Esophagus muscularis mucosa (tissue), 4 donors: Measurements from ENCODE around the gene CDH4.

Source experiments
- EP300 ChIP-seq: sonication (generic); formaldehyde crosslinking; IDR thresholded peaks from one replicate; pipeline ENCODE4 v1.6.1; 2017; ENCODE audit warnings: antibody characterized with exemption
- POLR2A ChIP-seq: fragments of 450-650 bp; IDR thresholded peaks from one replicate; pipeline ENCODE4 v1.6.1; 2017; ENCODE audit warnings: antibody characterized with exemption, moderate library complexity, mild to moderate bottlenecking, low read depth
- POLR2AphosphoS5 ChIP-seq, 2 donors: sonication (generic); formaldehyde crosslinking; IDR thresholded peaks; one replicate each; pipeline ENCODE4 v1.6.1; 2017; ENCODE audit warnings: antibody characterized with exemption in 2 of 2
- TF ChIP-seq, protein P1 (sequence below), 3 experiments: fragments of 200-600 bp in 2 of 3; fragments of 450-650 bp in 1 of 3; sonication (generic) in 2 of 3; IDR thresholded peaks; one replicate each; pipeline ENCODE4 v1.5.1; 2017 to 2019; ENCODE audit warnings: antibody characterized with exemption in 3 of 3, mild to moderate bottlenecking in 2 of 3, moderate library complexity in 1 of 3

DNA sequence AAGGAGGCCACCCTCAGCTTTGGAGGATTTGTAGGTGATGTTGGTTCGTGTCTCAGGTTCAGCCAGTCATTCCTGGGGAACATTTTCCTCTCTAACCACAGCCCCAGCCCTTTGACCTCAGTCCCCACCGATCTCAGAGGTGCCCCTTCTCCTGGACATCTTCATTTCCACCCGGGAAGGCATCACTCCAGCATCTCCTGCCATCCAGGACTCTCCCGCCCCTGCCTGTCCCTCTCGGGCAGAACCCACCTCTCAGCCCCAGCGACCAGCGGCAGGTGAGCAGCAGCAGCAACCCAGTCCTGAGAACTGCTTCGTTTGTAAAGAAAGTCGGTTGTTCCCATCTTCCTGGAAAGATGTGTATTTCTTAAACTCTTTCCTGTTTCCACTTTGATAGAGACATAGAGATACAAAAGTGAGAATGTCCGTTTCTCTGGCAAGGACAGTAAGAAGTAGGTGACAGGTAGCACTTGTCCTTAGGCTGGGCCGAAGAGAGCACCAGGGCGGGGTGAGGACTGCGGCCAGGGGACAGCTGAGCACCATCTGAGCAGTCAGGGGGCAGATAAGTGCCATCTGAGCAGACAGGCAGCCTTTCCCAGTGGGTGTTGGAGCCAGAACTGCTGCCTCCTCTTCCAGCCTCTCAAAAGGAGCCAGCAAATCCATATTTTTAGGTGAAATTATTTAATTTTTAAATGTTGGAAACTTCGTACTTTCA, 142.2 kb downstream of the CDH4 start:
- TF ChIP-seq, protein P1, sequence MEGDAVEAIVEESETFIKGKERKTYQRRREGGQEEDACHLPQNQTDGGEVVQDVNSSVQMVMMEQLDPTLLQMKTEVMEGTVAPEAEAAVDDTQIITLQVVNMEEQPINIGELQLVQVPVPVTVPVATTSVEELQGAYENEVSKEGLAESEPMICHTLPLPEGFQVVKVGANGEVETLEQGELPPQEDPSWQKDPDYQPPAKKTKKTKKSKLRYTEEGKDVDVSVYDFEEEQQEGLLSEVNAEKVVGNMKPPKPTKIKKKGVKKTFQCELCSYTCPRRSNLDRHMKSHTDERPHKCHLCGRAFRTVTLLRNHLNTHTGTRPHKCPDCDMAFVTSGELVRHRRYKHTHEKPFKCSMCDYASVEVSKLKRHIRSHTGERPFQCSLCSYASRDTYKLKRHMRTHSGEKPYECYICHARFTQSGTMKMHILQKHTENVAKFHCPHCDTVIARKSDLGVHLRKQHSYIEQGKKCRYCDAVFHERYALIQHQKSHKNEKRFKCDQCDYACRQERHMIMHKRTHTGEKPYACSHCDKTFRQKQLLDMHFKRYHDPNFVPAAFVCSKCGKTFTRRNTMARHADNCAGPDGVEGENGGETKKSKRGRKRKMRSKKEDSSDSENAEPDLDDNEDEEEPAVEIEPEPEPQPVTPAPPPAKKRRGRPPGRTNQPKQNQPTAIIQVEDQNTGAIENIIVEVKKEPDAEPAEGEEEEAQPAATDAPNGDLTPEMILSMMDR (IDR thresholded peaks at IDR 0.05): no peak
- TF ChIP-seq POLR2A (no peak), POLR2AphosphoS5 (IDR thresholded peaks at IDR 0.05) (no peak), EP300 (no peak)
